ENCODE results near the gene NIF3L1.
"Not testable (repeated sequence)": the region's sequence is repeated elsewhere in the genome, so short reads cannot be mapped to it uniquely, and the experiment has no call there.

NIF3L1 gene

GRCh38 chr2:200877443-200877842 lies 11.7 kb upstream of the NIF3L1 start:
- DNase-seq = no peak

DNA sequence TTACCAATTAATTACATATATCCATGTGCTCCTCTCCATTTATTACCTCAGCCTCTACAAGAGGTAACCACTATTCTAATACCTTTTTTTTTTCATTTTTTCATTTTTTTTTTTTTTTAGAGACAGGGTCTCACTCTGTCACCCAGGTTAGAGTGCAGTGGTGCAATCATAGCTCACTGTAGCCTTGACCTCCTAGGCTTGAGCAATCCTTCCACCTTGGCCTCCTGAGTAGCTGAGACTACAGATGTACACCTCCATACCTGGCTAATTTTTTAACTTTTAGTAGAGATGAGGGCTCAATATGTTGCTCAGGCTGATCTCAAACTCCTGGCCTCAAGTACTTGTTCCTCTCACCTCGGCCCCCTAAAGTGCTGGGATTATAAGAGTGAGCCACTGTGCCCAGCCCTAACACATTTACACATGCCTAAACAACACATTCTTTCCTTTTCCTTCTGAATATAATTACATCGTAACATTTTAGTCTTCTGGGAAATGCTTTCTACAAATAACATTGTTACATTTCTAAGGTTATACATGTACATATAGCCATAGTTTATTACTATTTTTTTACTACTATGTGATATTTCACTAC lies 10.8 kb upstream of the NIF3L1 start:
- DNase-seq = no peak

- DNase-seq = not testable (repeated sequence)
These were observed 7.4 kb upstream of the NIF3L1 start for GRCh38 chr2:200881715-200882249.

GRCh38 chr2:200899482-200899881 lies 10.3 kb downstream of the NIF3L1 start:
- no peak for DNase-seq

GRCh38 chr2:200901459-200902072 lies 12.4 kb downstream of the NIF3L1 start:
- peak; percentile 72 to 90 for DNase-seq

GRCh38 chr2:200905618-200906296 lies 16.6 kb downstream of the NIF3L1 start:
- DNase-seq = peak; percentile 48 to 78

- DNase-seq = no peak
These were observed 20.8 kb downstream of the NIF3L1 start for GRCh38 chr2:200909958-200910357.

DNA sequence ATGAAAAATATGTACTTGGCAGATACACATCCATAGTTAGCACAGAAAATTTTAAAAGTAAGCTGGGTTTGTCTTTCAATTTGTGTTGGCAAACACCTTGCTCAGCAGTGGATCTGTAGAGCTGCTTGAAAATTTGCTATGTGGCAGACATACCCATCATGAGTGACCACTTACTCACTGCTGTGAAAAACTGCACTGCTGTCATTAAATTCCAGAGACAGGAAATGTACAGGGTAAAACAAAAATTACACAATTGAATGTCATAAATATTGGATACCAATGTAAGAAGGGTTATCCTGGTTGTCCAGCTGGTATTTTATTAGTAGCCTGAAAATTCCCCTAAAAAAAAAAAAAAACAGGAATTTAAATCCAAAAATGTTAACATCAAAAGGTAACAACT lies 24.5 kb downstream of the NIF3L1 start:
- no peak for DNase-seq

GRCh38 chr2:200922439-200922838 lies 33.3 kb downstream of the NIF3L1 start:
- no peak for DNase-seq

DNA sequence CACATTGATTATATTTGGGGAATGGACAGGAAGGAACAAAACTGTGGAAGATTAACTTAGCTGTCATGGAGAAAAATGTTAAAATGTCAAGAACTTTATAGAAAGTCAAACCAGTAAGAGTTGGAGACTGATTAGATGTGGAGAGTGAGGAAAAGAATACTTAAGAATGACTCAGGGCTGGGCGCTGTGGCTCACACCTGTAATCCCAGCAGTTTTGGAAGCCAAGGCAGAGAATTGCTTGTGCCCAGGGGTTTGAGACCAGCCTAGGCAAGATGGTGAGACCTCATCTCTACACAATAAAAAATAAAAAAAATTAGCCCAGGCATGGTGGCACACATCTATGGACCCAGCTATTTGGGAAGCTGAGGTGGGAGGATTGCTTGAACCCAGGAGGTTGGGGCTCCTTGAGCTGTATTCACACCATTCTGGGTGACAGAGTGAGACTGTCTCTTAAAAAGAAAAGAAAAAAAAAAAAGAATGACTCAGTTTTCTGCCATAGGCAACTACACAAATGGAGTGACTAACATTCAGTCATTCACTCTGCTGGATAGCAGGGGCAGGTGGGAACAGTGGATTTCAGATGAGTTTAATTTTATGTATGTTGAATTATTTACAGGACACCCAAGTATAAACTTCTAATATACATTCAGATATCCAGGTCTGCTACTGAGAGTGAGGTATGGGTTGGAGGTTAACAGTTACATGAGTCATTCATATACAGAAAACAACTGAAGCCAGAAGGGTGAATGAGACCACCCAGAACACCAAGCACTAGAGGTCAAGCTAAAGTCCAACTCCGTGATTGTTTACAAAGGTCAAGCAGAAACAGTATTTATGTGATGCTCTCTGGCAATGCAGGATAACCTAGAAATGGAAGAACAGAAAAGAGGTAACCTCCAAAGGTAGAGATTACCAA lies 40.4 kb downstream of the NIF3L1 start:
- DNase-seq = no peak

- no peak for DNase-seq
These were observed 41.9 kb downstream of the NIF3L1 start for GRCh38 chr2:200930947-200931626.

DNA sequence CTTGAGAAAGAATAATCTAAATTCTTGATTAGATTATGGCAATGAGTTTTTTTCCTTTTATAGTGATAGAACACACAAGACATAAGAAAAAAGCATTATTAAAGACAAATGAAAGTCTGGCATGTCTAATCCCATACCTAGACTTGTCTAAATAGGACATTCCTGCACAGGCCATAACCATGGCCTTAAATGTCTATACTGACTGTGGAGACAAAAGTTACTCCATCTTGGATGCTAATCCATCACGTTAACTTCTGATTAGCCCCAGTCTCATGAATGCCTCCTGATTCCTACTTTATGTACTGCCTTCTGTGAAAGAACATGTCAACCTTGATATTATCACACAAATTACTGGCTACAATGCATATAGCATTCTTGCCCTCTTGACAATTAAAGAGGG lies 50.7 kb downstream of the NIF3L1 start:
- DNase-seq = no peak

DNA sequence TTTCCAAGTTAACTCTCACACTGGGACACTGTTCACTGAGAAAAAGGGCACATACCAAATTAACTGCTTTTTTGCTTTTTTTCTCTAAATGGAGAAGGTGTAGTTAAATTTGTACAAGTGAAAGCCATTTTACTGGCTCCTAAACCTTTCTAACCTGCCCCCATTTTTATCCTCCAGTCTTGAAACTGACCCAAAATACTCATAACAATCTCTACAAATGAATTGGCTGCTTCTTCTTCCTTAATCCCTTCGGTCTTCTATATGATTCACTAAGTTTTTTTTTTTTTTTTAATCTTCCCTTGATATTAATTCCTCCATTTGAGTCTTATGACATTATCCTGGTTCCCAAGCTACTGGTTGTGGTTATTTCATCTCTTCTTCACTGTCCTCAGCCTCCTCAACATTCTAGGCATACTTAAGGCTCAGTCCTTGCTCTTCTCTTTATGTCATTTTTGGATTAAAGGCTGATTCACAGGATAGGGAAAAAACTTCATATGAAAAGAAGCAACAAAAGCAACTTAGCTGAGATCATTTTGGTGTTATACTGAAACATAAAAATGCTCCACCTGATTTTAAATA lies 54.4 kb downstream of the NIF3L1 start:
- no peak for DNase-seq

DNA sequence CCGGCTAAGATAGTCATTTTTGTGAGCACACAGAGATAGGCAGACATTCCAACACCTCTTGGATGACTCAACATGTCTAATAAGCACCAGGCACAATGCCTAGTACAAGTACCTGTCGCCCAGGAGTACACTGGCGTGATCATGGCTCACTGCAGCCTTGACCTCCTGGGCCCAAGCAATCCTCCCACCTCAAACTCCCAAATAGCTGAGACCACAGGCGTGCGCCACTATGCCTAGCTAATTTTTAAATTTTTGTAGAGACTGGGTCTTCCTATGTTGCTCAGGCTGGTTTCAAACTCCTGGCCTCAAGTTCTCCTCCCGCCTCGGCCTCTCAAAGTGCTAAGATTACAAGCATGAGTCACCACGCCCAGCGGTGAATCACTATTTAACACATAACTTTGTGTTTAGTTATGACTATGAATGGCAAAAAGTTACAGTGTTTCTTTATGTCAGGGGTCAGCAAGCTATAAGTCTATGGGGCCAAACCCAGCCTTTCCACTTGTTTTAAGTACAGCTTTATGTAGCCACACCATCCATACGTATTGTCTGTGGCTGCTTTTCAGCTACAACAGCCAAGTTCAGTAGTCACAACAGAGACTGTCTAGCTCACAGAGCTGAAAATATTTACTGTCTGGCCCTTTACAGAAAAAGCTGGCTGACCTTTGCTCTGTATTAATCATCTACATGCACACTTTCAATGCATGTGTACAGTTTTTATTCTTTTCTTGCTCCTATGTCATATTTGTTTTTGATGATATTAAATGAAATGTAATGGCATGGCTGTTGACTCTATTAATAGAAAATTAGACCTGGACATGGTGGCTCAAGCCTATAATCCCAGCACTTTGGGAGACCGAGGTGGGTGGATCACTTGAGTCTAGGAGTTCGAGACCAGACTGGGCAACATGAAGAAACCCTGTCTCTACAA lies 55.6 kb downstream of the NIF3L1 start:
- no peak for DNase-seq

DNA sequence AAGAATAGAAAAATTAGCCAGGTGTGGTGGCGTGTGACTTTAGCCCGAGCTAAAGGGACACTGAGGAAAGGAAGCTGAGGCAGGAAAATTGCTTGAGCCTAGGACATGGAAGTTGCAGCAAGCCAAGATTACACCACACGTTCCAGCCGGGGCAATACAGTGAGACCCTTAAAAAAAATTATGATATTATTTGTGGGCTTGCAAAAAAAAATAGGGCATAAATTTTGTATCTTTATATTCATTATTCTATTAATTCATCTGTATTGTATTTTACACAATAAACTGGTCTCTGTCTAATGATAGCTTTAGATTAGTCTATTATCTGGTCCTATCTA lies 56.2 kb downstream of the NIF3L1 start:
- no peak for DNase-seq

- DNase-seq = no peak
These were observed 61.2 kb downstream of the NIF3L1 start for GRCh38 chr2:200950378-200950777.
